Endodermal cell (in vitro differentiated cells): ENCODE measurements around the gene RELCH. TPM values are rescaled to one million over a fixed set of nuclear protein-coding genes. Genes with fewer than 3 reads are reported as not detected.
A peak's percentile ranks its signal among the peaks of the same experiment; 100 is the strongest.

Experiments used
- DNase-seq: peaks from one replicate; pipeline ENCODE4 v3.0.0-alpha.2; 2017
- H3K27ac ChIP-seq: 2 replicates; pipeline ENCODE4 v1.5.1; 2013; ENCODE audit warnings: mild to moderate bottlenecking, low read depth, low read length, moderate library complexity
- H3K27me3 ChIP-seq: 2 replicates; pipeline ENCODE4 v1.6.1; 2013; ENCODE audit warnings: mild to moderate bottlenecking, low read length, moderate library complexity; ENCODE audit not compliant: insufficient read depth, control insufficient read depth, poor library complexity, severe bottlenecking
- H3K36me3 ChIP-seq: 2 replicates; pipeline ENCODE4 v1.7.0; 2013; ENCODE audit warnings: mild to moderate bottlenecking, low read length, moderate library complexity; ENCODE audit not compliant: control insufficient read depth, insufficient read depth
- H3K4me1 ChIP-seq: one replicate; pipeline ENCODE4 v1.7.0; 2013; ENCODE audit warnings: low read length; ENCODE audit not compliant: control insufficient read depth, insufficient read depth
- H3K4me3 ChIP-seq: 2 replicates; pipeline ENCODE4 v1.5.1; 2013; ENCODE audit warnings: mild to moderate bottlenecking, low read length, moderate library complexity
- H3K9ac ChIP-seq: 2 replicates; pipeline ENCODE4 v1.6.1; 2013; ENCODE audit warnings: mild to moderate bottlenecking, low read length, moderate library complexity; ENCODE audit not compliant: poor library complexity, severe bottlenecking; ENCODE audit errors: extremely low read depth
- H3K9me3 ChIP-seq: 2 replicates; pipeline ENCODE4 v1.6.1; 2013; ENCODE audit warnings: mild to moderate bottlenecking, low read length, moderate library complexity; ENCODE audit not compliant: control insufficient read depth
- H3K27ac Mint-ChIP-seq: 2 replicates; pipeline ENCODE4 v1.8.0; 2020; ENCODE audit warnings: mixed read lengths
- H3K27me3 Mint-ChIP-seq: 2 replicates; pipeline ENCODE4 v1.8.0; 2021; ENCODE audit warnings: mild to moderate bottlenecking, mixed read lengths; ENCODE audit not compliant: insufficient read depth
- H3K36me3 Mint-ChIP-seq: 2 replicates; pipeline ENCODE4 v1.8.0; 2020; ENCODE audit warnings: low read depth, mixed read lengths
- H3K4me1 Mint-ChIP-seq: 2 replicates; pipeline ENCODE4 v1.8.0; 2020; ENCODE audit warnings: mixed read lengths
- H3K4me3 Mint-ChIP-seq: 2 replicates; pipeline ENCODE4 v1.8.0; 2020; ENCODE audit warnings: mild to moderate bottlenecking, moderate library complexity, mixed read lengths
- H3K9me3 Mint-ChIP-seq: 2 replicates; pipeline ENCODE4 v1.8.0; 2020; ENCODE audit warnings: mild to moderate bottlenecking, mixed read lengths
- CTCF ChIP-seq: fragments of 200-600 bp; sonication (generic); conservative IDR thresholded peaks from 2 replicates; pipeline ENCODE4 v1.5.0; 2021; ENCODE audit warnings: antibody characterized with exemption, mild to moderate bottlenecking
- WGBS, 2 experiments: methylation state at CpG; one replicate each; pipeline versions ENCODE4 v1.1.5 to v1.1.7; 2013; ENCODE audit warnings: missing lambda C conversion rate in 2 of 2, mixed read lengths in 1 of 2; ENCODE audit not compliant: insufficient coverage in 1 of 2, insufficient read length in 1 of 2; 5-methylcytosine and 5-hydroxymethylcytosine counted together
- total RNA-seq, 2 donors: library from RNA; stranded (reverse); fragmentation: NEBNext Ultra II Directional in 1 of 2; extraction: Animal tissue kit (Norgen Biotek cat#: 25700) in 1 of 2; gene quantifications; 2 replicates in 1 of 2; 3 replicates in 1 of 2; pipeline ENCODE4 v1.2.1, GENCODE V29; 2021

RELCH gene
- total RNA-seq, 2 donors from 2014 or later: 29.4 to 32.0 TPM

GRCh38 chr18:62323483-62324180, 136.6 kb downstream of the RELCH start:
- H3K4me3 Mint-ChIP-seq: peak overlapping the region; percentile 59
- Histone ChIP-seq H3K27ac (no peak overlapping the region), H3K4me3 (peak overlapping the region; percentile 64), H3K36me3 (no peaks in the 10 kb centered on the region), H3K9ac (no peak overlapping the region), H3K4me1 (peaks cover 12% of the 10 kb centered on the region), H3K9me3 (no peaks in the 10 kb centered on the region), H3K27me3 (no peaks in the 10 kb centered on the region)
- H3K27ac Mint-ChIP-seq: peak overlapping the region; percentile 54
- TF ChIP-seq CTCF: no peak
- peaks cover 39% of the 10 kb centered on the region for H3K4me1 Mint-ChIP-seq
- 0 to 19% methylated on average over 3 to 6 of the region's 6 CpGs for WGBS, 2 experiments
- no peak for DNase-seq
- H3K36me3 Mint-ChIP-seq: no peaks in the 10 kb centered on the region
- H3K27me3 Mint-ChIP-seq: peaks cover 29% of the 10 kb centered on the region
- no peaks in the 10 kb centered on the region for H3K9me3 Mint-ChIP-seq

- peaks cover 46% of the 10 kb centered on the region for H3K4me1 Mint-ChIP-seq
- Histone ChIP-seq H3K27me3 (no peaks in the 10 kb centered on the region), H3K4me3 (peak overlapping the region; percentile 64), H3K4me1 (peaks cover 15% of the 10 kb centered on the region), H3K9ac (no peak overlapping the region), H3K9me3 (no peaks in the 10 kb centered on the region), H3K27ac (no peak overlapping the region), H3K36me3 (no peaks in the 10 kb centered on the region)
- peak; percentile 67 for DNase-seq
- peak overlapping the region; percentile 54 for H3K27ac Mint-ChIP-seq
- H3K9me3 Mint-ChIP-seq: no peaks in the 10 kb centered on the region
- no peak for TF ChIP-seq CTCF
- WGBS, 2 experiments: 65 to 80% methylated on average over 11 to 12 of the region's 12 CpGs
- H3K4me3 Mint-ChIP-seq: peak overlapping the region; percentile 59
- H3K36me3 Mint-ChIP-seq: no peaks in the 10 kb centered on the region
- peaks cover 29% of the 10 kb centered on the region for H3K27me3 Mint-ChIP-seq
These were observed 137.2 kb downstream of the RELCH start for GRCh38 chr18:62324181-62324828.

- peak; percentile 76 for TF ChIP-seq CTCF
- Mint-ChIP-seq H3K27me3 (peaks cover 31% of the 10 kb centered on the region), H3K27ac (peak within 1 kb of the TSS; percentile 54), H3K4me3 (peak within 1 kb of the TSS; percentile 72), H3K9me3 (no peaks in the 10 kb centered on the region), H3K4me1 (peaks cover 55% of the 10 kb centered on the region), H3K36me3 (no peaks in the 10 kb centered on the region)
- peaks cover 24% of the 10 kb centered on the region for H3K4me1 ChIP-seq
- peak within 1 kb of the TSS; percentile 90 for H3K4me3 ChIP-seq
- WGBS, 2 experiments: 2 to 3% methylated on average over 34 to 99 of the region's 99 CpGs
- no peaks in the 10 kb centered on the region for H3K36me3 ChIP-seq
- peak within 1 kb of the TSS; percentile 63 for H3K9ac ChIP-seq
- peak; percentile 93 for DNase-seq
- no peaks in the 10 kb centered on the region for H3K27me3 ChIP-seq
- no peaks in the 10 kb centered on the region for H3K9me3 ChIP-seq
- H3K27ac ChIP-seq: no peak within 1 kb of the TSS
These were observed 138.1 kb downstream of the RELCH start, which contains the start of gene TNFRSF11A for GRCh38 chr18:62324917-62325805. TSS of gene TNFRSF11A (plus strand) at chr18:62325310. CDS start at chr18:62325353, 43 bp downstream.
